ENCODE measurements around the gene RAPGEF4.

DNA sequence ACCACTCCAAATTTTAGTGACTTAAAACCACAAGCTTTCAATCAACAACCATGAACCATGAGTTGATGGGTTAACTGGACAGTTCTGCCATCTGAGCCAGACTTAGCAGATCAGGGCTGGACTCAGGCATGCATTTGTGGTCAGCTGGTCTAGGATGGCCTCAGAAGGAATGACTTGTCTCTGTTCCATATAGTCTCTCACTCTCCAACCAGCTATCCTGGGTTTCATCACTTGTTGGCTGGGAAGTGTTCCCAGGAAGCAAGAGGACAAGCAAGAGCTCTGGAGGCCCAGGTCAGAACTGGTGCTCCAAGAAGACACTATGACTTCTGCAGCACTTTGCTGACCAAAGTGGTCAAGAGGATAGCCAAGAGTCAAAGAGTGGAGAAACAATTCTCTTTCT lies 322.5 kb downstream of the RAPGEF4 start:
- TF ChIP-seq, protein P1, sequence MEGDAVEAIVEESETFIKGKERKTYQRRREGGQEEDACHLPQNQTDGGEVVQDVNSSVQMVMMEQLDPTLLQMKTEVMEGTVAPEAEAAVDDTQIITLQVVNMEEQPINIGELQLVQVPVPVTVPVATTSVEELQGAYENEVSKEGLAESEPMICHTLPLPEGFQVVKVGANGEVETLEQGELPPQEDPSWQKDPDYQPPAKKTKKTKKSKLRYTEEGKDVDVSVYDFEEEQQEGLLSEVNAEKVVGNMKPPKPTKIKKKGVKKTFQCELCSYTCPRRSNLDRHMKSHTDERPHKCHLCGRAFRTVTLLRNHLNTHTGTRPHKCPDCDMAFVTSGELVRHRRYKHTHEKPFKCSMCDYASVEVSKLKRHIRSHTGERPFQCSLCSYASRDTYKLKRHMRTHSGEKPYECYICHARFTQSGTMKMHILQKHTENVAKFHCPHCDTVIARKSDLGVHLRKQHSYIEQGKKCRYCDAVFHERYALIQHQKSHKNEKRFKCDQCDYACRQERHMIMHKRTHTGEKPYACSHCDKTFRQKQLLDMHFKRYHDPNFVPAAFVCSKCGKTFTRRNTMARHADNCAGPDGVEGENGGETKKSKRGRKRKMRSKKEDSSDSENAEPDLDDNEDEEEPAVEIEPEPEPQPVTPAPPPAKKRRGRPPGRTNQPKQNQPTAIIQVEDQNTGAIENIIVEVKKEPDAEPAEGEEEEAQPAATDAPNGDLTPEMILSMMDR (IDR thresholded peaks at IDR 0.05 in 4 of 5, conservative IDR thresholded peaks at IDR 0.05 in 1 of 5), result no peak
- no peak for TF ChIP-seq POLR2A (IDR thresholded peaks at IDR 0.05)
